Middle frontal gyrus (tissue), 1 donor: ENCODE results near the gene SLC15A4.

Experiments
- DNase-seq: peaks from one replicate; pipeline ENCODE4 v3.0.0-alpha.2; 2015; ENCODE audit warnings: low spot score; ENCODE audit errors: extremely low spot score

Gene SLC15A4

DNA sequence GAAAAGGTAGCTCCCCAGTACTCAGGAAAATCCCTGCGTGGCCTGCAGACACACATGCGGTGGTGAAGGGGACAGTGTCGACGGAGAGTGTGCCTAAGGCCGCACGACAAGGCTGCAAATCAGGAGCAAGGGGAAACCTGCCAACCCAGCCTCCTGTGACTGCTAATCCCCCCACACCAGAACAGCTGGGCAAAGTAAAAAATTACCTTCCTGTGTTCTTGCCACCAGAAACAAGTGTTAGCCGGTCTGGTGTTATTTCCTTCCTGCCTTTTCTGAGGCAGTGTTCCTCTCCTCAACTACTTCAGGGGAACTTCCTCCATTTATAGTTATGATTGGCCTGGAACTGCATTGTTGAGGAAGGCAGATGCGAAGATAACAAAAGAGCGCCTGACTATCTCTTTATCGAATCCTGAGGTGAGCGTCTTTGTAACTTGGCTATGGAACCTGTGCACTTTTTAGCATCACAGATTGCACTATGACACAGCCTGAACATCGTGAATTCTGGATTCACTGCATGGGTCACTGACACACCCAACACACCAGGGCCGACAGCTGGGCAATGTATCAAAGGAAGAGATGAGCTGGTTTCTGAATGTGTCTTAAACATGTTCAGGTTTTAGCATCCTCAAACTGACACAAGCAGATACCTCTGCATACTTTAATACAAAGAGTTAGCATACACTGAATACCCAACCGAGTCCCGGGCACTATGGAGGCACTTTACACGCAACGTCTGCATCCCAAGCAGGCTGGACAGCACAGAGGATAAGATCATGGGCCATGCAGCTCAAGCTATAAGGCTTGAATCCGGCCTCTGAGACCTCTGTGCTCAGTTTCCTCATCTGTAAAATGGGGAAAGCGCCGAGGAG is 28.9 kb downstream of the SLC15A4 start:
- no peak for DNase-seq

DNA sequence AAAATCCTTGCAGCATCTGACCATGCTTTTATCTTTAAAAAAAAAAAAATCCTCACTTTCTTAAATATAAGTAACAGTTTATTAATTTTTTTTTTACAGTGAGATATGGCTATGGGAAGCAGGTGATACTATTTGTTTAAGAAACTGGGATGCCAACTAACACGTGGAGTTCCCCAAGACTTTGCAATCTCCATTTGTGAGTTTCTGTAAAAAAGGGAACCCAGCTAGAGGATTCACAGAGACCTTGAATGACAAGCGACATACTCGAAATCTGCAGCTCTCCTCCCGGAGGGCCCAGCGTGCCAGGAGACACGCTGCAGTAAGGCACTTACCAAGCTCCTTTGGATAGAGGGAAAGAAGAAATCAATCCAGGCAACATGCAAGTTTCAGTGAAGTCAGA is 30.1 kb downstream of the SLC15A4 start:
- no peak for DNase-seq

DNA sequence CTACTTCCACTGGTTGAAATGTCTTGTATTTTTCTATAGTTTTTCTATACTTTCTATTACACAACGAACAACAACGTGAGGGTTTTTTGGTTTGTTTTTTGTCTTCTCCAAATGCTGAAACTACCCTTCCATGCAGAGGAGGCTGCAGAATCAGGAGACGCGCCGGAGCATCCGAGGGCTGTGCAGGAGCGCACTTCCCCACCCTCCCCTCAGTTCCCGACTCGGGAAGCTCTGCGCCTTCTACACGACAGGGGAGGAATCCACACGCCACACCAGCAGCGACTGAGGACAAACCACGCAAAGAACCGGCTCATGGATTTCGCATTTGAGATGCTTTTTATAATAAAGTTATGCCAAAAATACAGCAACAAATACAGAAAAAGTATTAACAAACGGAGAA is 30.9 kb downstream of the SLC15A4 start:
- DNase-seq = no peak

DNA sequence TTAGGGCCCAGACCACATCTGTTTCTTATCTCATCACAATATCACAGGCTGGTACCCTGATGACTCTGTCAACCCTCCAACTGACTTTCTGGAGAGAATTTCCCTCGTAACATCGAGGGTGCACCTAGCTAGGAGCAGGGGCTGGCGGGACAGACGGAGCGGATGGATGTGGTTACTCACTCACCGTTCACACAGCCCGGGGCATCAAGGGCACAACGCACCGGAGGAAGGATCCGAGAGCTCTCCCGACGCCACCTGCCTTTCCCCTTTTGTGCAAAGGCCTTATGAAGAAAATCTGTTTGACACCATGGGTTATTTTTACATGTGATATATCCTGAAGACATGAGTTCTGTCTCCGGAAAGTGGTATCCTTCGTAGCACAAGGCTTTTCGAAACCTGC is 31.4 kb downstream of the SLC15A4 start:
- DNase-seq = no peak

DNA sequence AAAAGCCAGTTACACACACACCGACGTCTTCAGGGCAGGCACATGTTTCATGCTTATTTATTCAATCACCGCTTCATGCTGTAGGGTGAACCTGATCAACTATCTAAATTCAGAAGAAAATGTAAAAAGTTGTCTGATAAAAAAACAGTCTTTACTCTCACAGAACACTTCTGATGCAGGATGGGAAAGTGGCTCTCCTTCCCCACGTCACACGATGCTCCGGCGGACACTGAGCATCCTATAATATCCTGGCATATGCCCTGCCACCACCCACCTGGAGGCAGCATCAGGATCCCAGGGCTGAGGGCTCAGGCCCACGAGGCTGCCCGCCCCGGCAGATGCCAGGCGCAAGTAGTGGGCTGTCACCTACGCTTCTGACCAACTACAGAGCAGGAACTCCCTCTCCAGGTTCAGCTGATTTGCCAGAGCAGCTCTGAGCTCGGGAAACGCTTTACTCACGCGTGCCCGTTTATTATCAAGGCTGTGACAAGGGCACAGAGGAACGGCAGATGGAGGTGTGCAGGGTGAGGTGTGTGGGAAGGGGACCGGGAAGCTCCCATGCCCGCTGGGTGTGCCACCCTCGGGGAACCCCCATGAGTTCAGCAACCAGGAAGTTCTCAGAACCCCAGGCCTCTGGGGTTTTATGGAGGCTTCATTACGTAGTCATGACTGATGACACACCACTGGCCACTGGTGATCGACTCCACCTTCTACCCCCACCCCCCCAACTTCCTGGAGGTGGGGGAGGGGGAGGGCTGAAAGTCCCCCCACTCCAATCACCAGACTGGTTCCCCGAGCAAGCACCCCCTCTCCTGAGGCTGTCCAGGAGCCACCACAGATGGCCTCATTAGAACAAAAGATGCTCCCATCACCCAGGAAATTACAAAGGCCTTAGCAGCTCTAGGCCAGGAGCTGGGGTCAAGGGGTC is 32.1 kb downstream of the SLC15A4 start:
- DNase-seq = no peak

DNA sequence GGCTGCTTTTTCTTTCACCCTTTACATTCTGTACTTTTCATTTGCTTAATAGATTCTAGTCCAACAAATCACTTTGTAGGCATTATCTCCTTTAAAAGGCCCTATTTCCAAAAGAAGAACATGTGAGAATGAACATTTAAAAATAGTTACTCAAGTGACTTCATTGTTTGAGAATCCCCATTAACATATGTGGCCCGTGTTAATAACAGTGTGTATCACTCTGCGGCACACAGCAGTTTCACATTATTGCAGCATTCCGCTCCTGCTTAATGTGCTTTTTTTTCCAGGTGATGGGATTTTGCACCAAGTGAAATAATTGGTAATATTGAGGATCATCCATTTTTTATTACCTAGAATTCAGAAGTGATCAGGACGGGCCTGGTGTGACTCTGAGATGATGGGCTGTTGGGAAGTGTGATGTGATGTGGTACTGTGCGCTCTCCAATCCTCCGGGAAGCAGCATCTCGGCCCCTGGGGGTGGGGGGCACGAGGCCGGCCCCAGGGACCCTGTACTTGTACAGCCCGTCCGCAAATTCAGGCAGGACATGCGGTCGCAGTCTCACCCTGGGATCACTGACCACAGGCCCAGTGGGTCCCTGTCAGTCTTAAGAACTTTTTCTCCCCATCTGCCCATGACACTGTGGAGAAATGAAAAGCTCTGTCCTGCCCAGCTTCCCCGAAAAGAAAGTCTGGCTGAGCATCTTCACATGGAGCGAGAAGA is 32.9 kb downstream of the SLC15A4 start:
- DNase-seq = no peak

DNA sequence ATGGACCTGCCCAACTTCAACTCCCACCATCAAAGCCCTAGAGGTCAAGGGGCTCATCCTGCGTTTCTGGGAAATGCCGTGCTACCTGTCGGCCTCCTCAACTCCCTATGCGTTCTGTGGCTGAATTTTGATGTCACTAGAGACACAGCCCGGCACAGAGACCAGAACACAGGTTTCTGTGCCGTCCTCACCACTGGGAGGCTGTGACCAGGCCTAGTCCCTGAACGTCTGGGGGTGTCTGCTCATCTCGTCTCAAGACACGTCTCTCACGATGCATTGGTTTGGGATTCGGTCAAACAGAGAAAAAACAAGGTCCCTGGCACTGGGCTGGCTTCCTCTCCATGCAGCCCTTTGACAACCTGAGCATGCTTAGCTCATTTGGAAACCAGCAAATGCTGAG is 33.5 kb downstream of the SLC15A4 start:
- no peak for DNase-seq

DNA sequence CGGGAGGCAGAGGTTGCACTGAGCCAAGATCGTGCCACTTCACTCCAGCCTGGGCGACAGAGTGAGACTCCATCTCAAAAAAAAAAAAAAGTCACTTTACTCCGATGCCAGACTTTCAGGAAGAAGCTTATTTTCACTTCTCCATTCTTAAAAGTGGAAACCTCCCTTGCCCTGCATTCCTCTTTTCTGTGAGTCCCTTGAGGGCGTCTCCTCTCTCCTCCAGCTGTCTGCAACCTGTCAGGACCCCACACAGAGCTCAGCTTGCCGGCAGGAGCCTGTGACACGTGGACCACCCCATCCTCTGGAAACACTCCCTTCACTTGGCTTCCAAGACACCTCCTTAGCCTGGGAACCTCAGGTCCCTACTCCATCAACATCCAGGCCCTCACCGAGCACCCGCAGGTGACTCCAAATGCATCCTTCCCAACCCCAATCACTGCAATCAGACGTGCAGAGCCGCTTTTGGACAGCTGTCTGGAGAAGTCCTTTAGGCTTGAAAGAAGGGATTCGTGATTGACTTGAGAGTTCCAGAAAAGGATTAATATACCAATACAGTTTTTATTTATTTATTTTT is 34.3 kb downstream of the SLC15A4 start:
- DNase-seq = no peak

DNA sequence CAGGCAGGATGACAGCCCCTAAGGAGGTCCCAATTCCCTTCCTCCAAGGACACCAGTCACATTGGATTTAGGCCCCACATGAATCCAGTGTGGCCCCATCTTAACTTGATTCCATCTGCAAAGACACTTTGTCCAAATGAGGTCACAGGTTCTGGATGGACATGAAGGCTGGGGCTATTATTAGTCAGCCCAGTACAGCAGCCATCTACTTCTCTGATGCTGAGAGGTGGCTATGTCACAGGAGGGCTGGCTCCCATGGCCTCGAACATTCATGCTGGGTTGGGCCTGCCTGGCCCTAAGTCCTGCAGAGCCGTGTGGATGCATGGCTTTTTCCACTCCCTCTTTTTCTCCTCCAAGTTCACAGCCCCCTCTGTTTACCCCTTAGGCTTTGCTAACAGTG is 35.9 kb downstream of the SLC15A4 start:
- DNase-seq = no peak

DNA sequence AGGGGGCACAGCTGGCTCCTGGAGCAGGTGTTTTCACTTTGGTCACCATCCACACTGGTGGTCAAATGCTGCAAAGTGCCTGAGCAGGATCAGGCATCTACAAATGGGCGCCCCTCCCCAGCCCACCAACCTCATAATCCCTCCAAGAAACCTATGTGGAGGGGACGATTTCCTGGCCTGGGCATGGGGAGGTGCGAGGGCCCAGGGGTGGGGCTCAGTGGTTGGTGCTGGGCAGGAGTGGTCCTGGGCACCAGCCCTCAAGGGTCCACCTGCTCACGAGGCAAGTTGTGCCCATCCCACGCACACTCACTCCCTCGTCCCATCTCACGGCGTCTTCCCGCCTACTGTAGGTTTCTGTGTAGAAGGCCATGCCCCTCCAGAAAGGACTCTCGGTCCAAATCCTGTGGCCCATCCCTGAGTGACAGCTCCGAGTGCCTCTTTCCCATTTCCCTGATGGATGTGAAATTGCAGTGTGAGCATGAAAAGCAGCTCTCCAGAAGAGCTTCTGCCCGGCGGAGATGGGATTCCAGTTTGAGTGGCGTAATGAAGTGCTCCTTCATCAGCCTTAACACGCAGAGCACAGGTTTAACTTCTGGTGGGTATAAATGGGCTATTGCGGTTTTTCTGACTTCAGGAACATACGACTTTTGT is 36.9 kb downstream of the SLC15A4 start:
- no peak for DNase-seq

DNA sequence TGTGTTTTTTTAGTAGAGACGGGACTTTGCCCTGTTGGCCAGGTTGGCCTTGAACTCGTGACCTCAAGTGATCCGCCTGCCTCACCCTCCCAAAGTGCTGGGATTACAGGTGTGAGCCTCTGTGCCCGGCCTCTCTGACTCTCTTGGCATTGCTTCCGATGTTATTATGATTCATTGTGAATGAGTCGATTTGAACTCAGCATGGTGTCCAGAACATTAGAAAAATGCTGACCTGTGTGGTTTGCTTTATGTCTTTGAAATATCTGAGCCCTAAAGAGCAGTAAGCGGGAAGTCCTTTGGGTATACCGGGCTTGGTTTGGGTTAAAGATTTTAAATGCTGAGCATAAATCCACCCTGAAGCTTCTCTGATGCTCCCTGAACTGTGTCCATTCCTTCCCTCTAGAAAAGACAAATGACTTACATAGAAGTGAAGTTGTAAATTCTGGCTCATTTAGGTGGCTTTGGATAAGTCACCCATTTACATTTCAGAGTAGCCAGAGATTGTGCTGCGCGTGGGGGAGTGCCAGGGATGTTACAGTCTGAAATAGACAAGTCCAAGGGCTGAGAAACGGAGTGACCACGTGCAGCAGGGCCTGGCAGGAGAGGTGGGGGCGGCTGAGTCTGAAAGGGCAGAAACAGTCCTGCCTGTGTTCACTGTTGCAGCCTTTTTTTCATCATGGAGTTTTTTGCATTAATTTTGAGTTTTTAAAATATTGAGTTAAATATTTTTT is 39.6 kb downstream of the SLC15A4 start:
- DNase-seq = no peak

DNA sequence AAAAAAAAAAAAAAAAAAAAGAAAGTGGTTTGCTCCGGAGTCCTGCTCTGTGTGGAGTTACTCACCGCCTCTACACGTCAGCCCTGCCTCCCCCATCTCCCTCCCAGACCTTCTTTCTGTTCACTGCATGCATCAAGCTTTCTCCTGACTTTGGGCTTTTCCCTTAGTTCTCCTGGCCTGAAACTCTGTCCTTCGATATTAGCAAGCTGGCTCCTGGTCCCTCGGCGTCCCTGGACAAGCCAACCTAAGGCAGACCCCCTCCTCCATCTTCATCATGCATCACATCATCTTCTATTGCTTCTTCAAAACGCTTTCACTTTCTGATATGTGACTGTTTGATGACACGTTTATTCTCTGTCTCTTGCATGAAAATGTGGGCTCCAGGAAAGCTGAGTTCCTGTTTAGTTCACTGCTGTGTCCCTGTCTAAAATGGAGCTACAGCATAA is 40.6 kb downstream of the SLC15A4 start:
- no peak for DNase-seq

DNA sequence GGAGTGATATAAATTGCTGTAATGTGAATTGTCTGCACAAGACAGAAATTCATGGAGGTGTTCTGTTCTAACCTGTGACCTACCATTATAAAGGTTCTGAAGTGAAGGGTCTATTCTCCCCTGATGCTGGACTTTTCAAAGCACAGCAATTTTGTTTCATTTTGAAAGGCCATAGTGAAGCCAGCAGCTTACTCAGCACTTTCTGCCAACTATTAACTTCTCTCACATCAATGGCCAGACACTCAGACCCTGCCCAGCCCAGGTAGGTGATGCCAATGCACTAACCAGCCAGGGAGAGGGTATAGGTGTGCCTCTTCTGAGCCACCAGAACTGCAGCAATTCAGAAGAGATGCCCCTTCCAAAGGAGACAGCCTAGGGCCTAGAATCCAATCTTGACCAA is 43.9 kb downstream of the SLC15A4 start:
- DNase-seq = no peak

DNA sequence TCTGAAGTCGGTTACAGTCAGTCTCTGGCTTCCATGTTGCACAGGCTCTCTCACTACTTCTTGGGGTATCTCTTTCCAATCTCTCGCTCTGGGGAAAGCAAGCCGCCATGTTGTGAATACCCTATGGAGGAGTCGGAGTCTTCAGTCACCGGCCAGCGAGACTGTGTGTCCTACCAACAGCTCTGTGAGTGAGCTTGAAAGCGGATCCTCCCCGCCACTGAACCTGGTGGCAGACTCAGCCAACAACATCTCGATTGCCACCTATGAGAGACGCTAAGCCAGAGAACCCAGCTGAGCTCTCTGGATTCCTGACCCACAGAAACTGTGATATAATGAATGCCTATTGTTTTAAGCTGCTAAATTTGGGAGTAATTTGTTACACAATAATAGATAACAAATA is 51.5 kb downstream of the SLC15A4 start:
- no peak for DNase-seq

DNA sequence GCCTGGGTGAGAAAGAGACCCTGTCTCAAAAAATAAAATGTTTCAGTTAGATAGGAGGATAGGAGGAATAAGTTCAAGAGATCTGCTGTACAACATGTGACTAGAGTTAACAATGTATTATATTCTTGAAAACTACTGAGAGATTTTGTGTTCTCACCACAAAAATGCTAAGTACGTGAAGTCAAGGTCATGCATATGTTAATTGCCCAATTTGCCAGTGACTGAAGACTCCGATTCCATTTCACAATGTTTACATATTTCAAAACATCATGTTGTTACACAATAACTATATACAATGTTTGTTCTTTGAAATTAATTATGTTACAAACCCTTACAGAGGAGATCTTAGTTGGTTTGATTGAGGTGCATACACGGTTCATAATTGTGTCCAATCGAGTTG is 52.1 kb downstream of the SLC15A4 start:
- no peak for DNase-seq

DNA sequence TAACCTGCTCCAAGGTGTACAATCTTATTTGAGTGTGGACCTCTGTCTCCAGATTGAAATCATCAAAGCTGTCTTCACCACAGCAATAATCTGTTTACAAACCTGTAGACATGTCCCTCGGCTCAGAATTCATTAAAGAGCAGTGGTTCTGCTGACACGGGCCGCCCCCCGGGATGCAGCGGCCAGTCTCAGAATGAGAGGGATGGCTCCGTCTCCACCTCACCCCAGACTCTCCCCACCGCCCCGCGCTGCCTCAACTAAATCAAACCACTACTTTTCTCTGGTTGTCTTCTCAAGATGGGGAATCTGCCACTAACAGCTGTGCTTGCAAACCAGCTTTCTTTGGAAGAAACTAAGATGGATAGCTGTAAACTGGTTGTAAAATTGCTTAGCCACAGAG is 56.2 kb downstream of the SLC15A4 start:
- no peak for DNase-seq

DNA sequence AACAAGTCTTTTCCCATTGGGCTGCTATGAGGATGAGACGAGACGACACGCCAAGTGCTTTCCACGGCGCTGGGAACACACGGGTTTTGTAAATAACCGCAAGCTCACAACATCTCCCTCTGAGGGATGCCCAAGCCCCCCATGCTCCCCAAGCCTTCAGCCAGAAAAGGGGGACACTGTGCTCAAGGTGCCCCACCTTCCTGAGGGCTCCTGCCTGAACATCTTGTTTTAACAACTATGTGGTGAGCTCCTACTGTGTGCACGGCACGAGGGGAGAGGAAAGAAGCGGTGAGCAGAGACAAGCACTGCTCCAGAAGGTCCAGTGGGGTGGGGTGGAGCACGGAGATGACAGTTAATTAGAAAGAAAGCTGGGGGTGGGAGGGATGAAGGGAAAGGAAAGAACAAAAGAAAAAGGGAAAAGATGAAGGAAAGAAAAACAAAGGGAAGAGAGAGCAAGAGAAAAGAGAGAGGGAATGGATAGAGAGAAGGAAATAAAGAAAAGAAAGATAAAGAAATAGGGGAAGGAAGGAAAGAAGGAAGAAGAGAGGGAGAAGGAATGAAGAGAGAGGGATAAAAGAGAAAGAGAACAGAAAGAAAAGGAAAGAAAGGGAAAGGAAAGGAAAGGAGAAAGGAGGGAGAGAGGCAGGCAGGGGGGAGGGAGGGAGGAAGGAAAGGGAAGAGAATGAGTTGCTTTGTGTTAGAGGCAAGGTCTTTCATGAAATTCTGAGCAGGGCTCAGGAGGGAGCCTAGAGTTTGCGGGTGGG is 56.8 kb downstream of the SLC15A4 start:
- DNase-seq = no peak

DNA sequence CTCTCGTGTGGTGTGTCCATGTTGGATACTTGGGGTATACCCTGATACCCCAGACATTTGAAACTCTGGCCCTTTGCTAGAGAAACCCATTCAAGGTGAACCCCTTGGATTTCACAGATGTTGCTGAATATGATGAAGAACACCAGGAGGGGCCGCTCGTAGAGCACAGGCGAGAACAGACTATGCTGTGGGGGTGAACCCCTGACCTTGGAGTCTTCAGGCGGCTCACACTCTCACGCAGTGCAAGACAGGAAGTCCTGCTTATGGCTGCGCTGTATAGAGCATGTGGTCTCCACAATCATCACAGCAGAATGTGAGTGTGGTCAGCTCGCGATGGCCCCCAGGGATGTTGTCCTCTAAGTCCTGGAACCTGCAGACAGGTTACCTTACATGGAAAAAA is 60.4 kb downstream of the SLC15A4 start:
- DNase-seq = no peak

DNA sequence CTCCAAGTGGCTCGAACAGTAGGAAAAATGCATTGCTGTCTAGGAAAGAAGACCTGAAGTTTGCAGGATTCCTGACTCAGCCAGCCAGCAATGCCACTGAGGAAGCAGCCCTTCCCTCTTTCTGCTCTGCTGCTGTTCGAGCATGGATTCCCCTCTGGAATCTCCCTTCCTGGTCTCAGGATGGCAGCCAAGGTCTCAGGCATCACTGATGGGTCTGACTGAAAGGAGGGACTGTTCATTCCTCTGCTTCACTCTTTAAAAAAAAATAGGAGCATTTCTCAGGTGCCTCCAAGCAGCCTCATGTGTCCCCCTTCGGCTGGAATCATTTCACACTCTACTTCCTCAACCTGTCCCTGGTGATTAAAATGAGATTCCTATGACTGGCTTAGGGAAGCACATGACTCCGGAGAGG is 62.4 kb downstream of the SLC15A4 start:
- DNase-seq = no peak
